Ishikawa (cell line): ENCODE measurements around the gene MCOLN3.

ENCODE experiments used
- CEBPB ChIP-seq: IDR thresholded peaks from 2 replicates; pipeline ENCODE4 v1.6.1; 2012
- EGR1 ChIP-seq: IDR thresholded peaks from 2 replicates; pipeline ENCODE4 v1.6.1; 2012
- EP300 ChIP-seq: IDR thresholded peaks from 2 replicates; pipeline ENCODE4 v1.6.1; 2012; ENCODE audit warnings: borderline replicate concordance
- FOXM1 ChIP-seq: IDR thresholded peaks from 2 replicates; pipeline ENCODE4 v1.6.1; 2012; ENCODE audit warnings: low read depth, borderline replicate concordance
- RAD21 ChIP-seq: IDR thresholded peaks from 2 replicates; pipeline ENCODE4 v1.6.1; 2012; ENCODE audit warnings: low read depth
- REST ChIP-seq: IDR thresholded peaks from 2 replicates; pipeline ENCODE4 v1.6.1; 2012; ENCODE audit warnings: low read depth, mild to moderate bottlenecking
- TAF1 ChIP-seq: IDR thresholded peaks from 2 replicates; pipeline ENCODE4 v1.6.1; 2012; ENCODE audit warnings: low read depth, mild to moderate bottlenecking
- TCF12 ChIP-seq: IDR thresholded peaks from 2 replicates; pipeline ENCODE4 v1.6.1; 2012; ENCODE audit warnings: low read depth
- TEAD4 ChIP-seq: IDR thresholded peaks from 2 replicates; pipeline ENCODE4 v1.6.1; 2012
- USF1 ChIP-seq: IDR thresholded peaks from 2 replicates; pipeline ENCODE4 v1.6.1; 2012
- YY1 ChIP-seq: IDR thresholded peaks from 2 replicates; pipeline ENCODE4 v1.6.1; 2012; ENCODE audit warnings: low read depth
- ZBTB7A ChIP-seq: IDR thresholded peaks from 2 replicates; pipeline ENCODE4 v1.6.1; 2012; ENCODE audit warnings: low read depth
- TF ChIP-seq, protein P1 (sequence below): IDR thresholded peaks from 2 replicates; pipeline ENCODE4 v1.6.1; 2012

DNA sequence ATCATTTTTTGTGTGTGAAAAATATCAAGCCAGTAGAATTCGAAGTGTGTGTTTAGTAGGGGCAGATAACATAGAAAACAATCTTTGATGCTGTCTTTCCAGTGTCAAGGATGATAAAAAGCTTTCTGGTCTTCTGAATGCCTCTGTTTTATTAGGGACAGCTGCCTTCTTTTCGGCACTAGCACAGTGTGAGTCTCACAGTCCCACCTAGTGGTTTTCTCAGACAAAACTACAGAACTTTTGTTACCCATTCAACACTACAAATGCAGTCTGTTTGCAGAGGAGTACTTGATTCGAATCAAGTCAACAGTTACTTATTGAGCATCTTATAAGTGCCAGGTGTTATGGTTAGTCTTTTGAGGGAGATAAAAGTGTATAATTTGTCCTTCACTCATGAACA, 30.6 kb upstream of the MCOLN3 start:
- no peak for TF ChIP-seq EP300
- TF ChIP-seq FOXM1 = no peak
- TF ChIP-seq ZBTB7A = no peak
- no peak for TF ChIP-seq YY1
- TF ChIP-seq RAD21 = peak; percentile 30; the same call in 1 of the 2 replicates
- no peak for TF ChIP-seq CEBPB
- TF ChIP-seq TCF12 = no peak
- TF ChIP-seq REST = no peak
- no peak for TF ChIP-seq TAF1
- no peak for TF ChIP-seq USF1
- no peak for TF ChIP-seq EGR1
- TF ChIP-seq, protein P1, sequence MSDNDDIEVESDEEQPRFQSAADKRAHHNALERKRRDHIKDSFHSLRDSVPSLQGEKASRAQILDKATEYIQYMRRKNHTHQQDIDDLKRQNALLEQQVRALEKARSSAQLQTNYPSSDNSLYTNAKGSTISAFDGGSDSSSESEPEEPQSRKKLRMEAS = no peak
- TF ChIP-seq TEAD4 = no peak
